Heart right ventricle (tissue), 16 donors: ENCODE measurements around the gene CHST12. TPM values are rescaled to one million over a fixed set of nuclear protein-coding genes. Genes with fewer than 3 reads are reported as not detected.

ENCODE experiments used
- ATAC-seq, 8 donors: fragments of 200-7000 bp; cut with Tn5 transposase; one replicate each; pipeline ENCODE4 v1.9.1; 2020; ENCODE audit warnings: mild to moderate bottlenecking in 8 of 8, moderate library complexity in 8 of 8, moderate number of reproducible peaks in 1 of 8
- DNase-seq, 2 donors: peaks; one replicate each; pipeline ENCODE4 v3.0.0-alpha.2; 2020
- H3K27ac ChIP-seq, 10 donors: fragments of 200-600 bp; sonication (generic) in 2 of 10; one replicate each; pipeline versions ENCODE4 v1.5.0 to v1.8.0; 2020 to 2022; ENCODE audit warnings: mild to moderate bottlenecking in 3 of 10
- H3K27me3 ChIP-seq, 7 donors: fragments of 200-600 bp; one replicate each; pipeline ENCODE4 v1.8.0; 2021 to 2022; ENCODE audit warnings: mild to moderate bottlenecking in 2 of 7
- H3K36me3 ChIP-seq, 9 donors: fragments of 200-600 bp; sonication (generic) in 1 of 9; one replicate each; pipeline versions ENCODE4 v1.5.0 to v1.8.0; 2020 to 2022; ENCODE audit warnings: mild to moderate bottlenecking in 2 of 9
- H3K4me1 ChIP-seq, 9 donors: fragments of 200-600 bp; sonication (generic) in 1 of 9; one replicate each; pipeline versions ENCODE4 v1.5.0 to v1.8.0; 2020 to 2022; ENCODE audit warnings: mild to moderate bottlenecking in 4 of 9
- H3K4me3 ChIP-seq, 10 donors: fragments of 200-600 bp; sonication (generic) in 2 of 10; one replicate each; pipeline versions ENCODE4 v1.5.0 to v1.8.0; 2020 to 2022; ENCODE audit warnings: mild to moderate bottlenecking in 7 of 10, moderate library complexity in 2 of 10
- H3K9me3 ChIP-seq, 11 donors: fragments of 200-600 bp in 10 of 11; sonication (generic) in 2 of 11; one replicate each; pipeline versions ENCODE4 v1.5.0 to v1.8.0; 2013 to 2022; ENCODE audit warnings: mild to moderate bottlenecking in 2 of 11, control low read depth in 1 of 11, moderate library complexity in 1 of 11
- WGBS, 2 donors: extraction: QIAGEN DNeasy Blood & Tissue Kit; methylation state at CpG; one replicate each; pipeline ENCODE4 v1.1.7; 2013; ENCODE audit warnings: inconsistent platforms in 1 of 2; 5-methylcytosine and 5-hydroxymethylcytosine counted together
- intact Hi-C, 10 donors: fragments of 100-400 bp; cut with DNase I; formaldehyde crosslinking; loops; one replicate each; pipeline versions ENCODE4 v1.11.1 to v1.14.2; 2022
- polyA plus RNA-seq, 2 donors: library from polyadenylated mRNA; stranded (reverse); fragments of 200-250 nt; gene quantifications; one replicate each; pipeline ENCODE4 v1.2.3, GENCODE V29; 2013
- total RNA-seq, 10 donors: library from RNA; stranded (reverse); fragmentation: NEBNext Ultra II Directional in 3 of 10; extraction: Animal tissue kit (Norgen Biotek cat#: 25700) in 3 of 10; gene quantifications; one replicate each; pipeline versions ENCODE4 v1.2.1 to v1.2.4, GENCODE V29; 2021 to 2023
- TF ChIP-seq, protein P1 (sequence below), 9 donors: fragments of 200-600 bp; sonication (generic) in 2 of 9; IDR thresholded peaks; one replicate each; pipeline versions ENCODE4 v1.5.0 to v1.8.0; 2021 to 2022; ENCODE audit warnings: antibody characterized with exemption in 9 of 9, mild to moderate bottlenecking in 5 of 9, moderate library complexity in 1 of 9
- donor health status: Arrhythmogenic right ventricular cardiomyopathy.
- donor health status: ischemic (EF 13 %, LVEDD 7.1; RV severe dilation, severe dysfunction).
- donor health status: healthy with polysubstance abuse.
- donor health status: DM: no; HTN: yes; CAD: no.
- donor health status: DM: no; HTN: no; CAD: no.
- donor health status: ischemic (EF 25% LVEDD 6.9; RV normal size, moderate dysfunction).
- donor health status: ischemic (EF 25% LVEDD 5.7; RV mildly dilated, moderate dysfunction).
- donor health status: healthy.
- donor health status: DM: yes; HTN: yes; CAD: no.
- donor health status: Ischemic cardiomyopathy.
- donor health status: ischemic (EF 35%, LVEDD 5.7; RV mildly dilated, moderate dysfunction).
- donor health status: nonischemic (EF 11% LVEDD 7.7; RV severe dilation, severe dysfunction).
- donor health status: DM: yes; HTN: yes; CAD: no.
- donor health status: PGD.
- donor health status: ischemic (EF 29% LVEDD 5.4; RV normal size, mild dysfunction).
- donor health status: nonischemic (EF 23%, LVEDD 6.1; RV moderate dilation, normal function).

The CHST12 gene
- total and polyA plus RNA-seq, 12 donors = 12.4 to 17.2 (median 14.0) TPM

- 30 to 44% methylated on average over 12 of the region's 12 CpGs for WGBS, 2 donors
- Histone ChIP-seq H3K27ac (peak overlapping the region in 1 of 10 donors; percentile 15), H3K4me1 (peaks cover 0 to 22% (median 9%) of the 10 kb centered on the region in 9 donors), H3K27me3 (no peaks in the 10 kb centered on the region), H3K36me3 (no peaks in the 10 kb centered on the region), H3K4me3 (no peak overlapping the region), H3K9me3 (no peaks in the 10 kb centered on the region)
- DNase-seq = no peak
- TF ChIP-seq, protein P1, sequence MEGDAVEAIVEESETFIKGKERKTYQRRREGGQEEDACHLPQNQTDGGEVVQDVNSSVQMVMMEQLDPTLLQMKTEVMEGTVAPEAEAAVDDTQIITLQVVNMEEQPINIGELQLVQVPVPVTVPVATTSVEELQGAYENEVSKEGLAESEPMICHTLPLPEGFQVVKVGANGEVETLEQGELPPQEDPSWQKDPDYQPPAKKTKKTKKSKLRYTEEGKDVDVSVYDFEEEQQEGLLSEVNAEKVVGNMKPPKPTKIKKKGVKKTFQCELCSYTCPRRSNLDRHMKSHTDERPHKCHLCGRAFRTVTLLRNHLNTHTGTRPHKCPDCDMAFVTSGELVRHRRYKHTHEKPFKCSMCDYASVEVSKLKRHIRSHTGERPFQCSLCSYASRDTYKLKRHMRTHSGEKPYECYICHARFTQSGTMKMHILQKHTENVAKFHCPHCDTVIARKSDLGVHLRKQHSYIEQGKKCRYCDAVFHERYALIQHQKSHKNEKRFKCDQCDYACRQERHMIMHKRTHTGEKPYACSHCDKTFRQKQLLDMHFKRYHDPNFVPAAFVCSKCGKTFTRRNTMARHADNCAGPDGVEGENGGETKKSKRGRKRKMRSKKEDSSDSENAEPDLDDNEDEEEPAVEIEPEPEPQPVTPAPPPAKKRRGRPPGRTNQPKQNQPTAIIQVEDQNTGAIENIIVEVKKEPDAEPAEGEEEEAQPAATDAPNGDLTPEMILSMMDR (IDR thresholded peaks at IDR 0.05) = no peak
- intact Hi-C loops = no loop called here
- no peak for ATAC-seq
Measured at GRCh38 chr7:2393706-2394105, 9.7 kb upstream of the CHST12 start.

DNA sequence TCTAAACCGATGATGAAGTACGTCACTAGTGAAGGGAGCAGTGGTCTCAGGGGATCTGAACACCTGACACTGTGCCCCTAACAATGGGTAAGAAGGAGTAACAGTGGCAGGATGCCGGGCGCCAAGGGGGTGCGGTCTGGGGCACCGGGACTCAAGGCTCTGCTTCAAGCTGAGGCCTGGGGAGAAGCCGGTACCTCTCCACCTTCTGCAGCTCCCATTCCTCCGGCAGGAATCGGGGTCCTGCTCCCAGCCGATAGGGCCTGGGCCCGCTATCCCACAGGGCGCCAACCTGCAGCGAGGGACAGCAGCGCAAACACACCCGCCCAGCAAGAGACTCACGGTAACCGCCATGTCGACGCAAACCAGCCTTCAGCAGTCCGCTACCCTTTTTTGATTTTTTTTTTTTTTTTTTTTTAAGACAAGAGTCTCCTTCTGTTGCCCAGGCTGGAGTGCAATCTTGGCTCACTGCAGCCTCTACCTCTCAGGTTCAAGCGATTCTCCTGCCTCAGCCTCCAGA lies 8.8 kb upstream of the CHST12 start:
- no peaks in the 10 kb centered on the region for H3K36me3 ChIP-seq
- no peaks in the 10 kb centered on the region for H3K9me3 ChIP-seq
- H3K27ac ChIP-seq = no peak overlapping the region
- DNase-seq = no peak
- H3K4me1 ChIP-seq = peaks cover 0 to 30% (median 15%) of the 10 kb centered on the region in 9 donors
- intact Hi-C loops = no loop called here
- TF ChIP-seq, protein P1 (IDR thresholded peaks at IDR 0.05) = no peak
- H3K27me3 ChIP-seq = no peaks in the 10 kb centered on the region
- H3K4me3 ChIP-seq = no peak overlapping the region
- ATAC-seq = no peak
- WGBS, 2 donors = 92 to 93% methylated on average over 21 of the region's 21 CpGs

GRCh38 chr7:2398506-2398905 lies 4.9 kb upstream of the CHST12 start:
- Histone ChIP-seq H3K36me3 (no peaks in the 10 kb centered on the region), H3K27ac (no peak overlapping the region), H3K4me3 (no peak overlapping the region), H3K9me3 (no peaks in the 10 kb centered on the region), H3K27me3 (no peaks in the 10 kb centered on the region), H3K4me1 (peaks cover 6 to 47% (median 29%) of the 10 kb centered on the region in 9 donors)
- TF ChIP-seq, protein P1 (IDR thresholded peaks at IDR 0.05) = no peak
- ATAC-seq (no peak), DNase-seq (no peak)
- 88% methylated on average over 4 of the region's 4 CpGs for WGBS, 2 donors
- intact Hi-C loops = no loop called here

DNA sequence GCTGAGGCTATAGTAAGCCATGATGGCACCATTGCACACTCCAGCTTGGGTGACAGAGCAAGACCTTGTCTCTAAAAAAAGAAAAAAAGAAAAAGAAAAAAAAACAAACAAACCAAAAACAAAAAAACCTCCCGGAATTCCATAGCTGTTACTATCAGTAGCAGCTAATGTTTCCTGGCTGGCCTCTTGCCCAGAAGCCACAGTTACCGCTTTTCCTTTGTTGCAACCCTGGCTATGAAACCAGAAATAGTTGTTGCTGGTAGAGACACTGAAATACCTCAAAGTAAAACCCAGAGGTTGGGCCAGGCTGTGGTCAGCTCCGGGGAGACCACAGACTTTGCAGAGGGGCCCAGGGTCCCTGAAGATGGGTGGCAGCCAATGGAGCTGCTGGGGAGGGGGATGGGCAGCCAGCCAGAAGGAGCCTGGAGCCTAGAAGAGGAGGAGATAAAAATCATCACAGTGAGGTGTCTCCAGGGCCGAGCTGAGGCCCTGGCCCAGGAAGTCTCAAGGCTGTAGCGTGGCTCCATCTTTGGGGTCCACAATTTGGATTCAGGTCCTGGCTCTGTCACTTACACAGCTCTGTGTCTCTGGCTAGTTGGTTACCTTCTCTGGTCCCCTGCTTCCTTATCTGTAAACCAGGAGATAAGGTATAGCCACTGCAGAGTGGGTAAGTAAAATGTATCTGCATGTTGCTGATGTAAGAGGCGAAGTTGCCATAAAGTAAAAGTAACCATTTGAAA lies 3.4 kb upstream of the CHST12 start:
- Histone ChIP-seq H3K27me3 (no peaks in the 10 kb centered on the region), H3K36me3 (no peaks in the 10 kb centered on the region), H3K9me3 (no peaks in the 10 kb centered on the region), H3K4me3 (peak overlapping the region in 5 of 10 donors; percentile 1 to 20 (median 9)), H3K27ac (peak overlapping the region; percentile 54 to 90 (median 78)), H3K4me1 (peaks cover 6 to 50% (median 39%) of the 10 kb centered on the region in 9 donors)
- whole genome bisulfite sequencing, 2 donors = 16 to 22% methylated on average over 6 of the region's 6 CpGs
- ATAC-seq (peak in 6 of 8 donors; percentile 7 to 71 (median 35)), DNase-seq (peak; percentile 66 to 91)
- TF ChIP-seq, protein P1 (IDR thresholded peaks at IDR 0.05) = no peak
- intact Hi-C loops = loop anchor here in 1 of 10 donors (5.0 kb wide), 1 partner anchor 48 kb away; the partner anchor contains the start of gene EIF3B
